ENCODE data around the gene RAB22A.

RAB22A gene

GRCh38 chr20:58384821-58385220 is 75.3 kb downstream of the RAB22A start:
- no peak for DNase-seq (ENCODE audit: low read depth in 2 of 3, low spot score in 1 of 3)

GRCh38 chr20:58388028-58388601 is 78.6 kb downstream of the RAB22A start:
- DNase-seq (ENCODE audit: low read depth in 2 of 3, low spot score in 1 of 3) = no peak

- peak; percentile 93 to 96 (median 94) for DNase-seq (ENCODE audit: low read depth in 2 of 3, low spot score in 1 of 3)
Observed at GRCh38 chr20:58388882-58389323, 79.4 kb downstream of the RAB22A start, which contains the start of gene VAPB. Gene VAPB, plus strand, starts transcription at chr20:58389229. Its CDS starts 231 bp downstream, at chr20:58389460.

GRCh38 chr20:58389324-58389967 is 79.9 kb downstream of the RAB22A start:
- DNase-seq (ENCODE audit: low read depth in 2 of 3, low spot score in 1 of 3) = peak in 2 of 3 donors; percentile 5 to 6

GRCh38 chr20:58389968-58390658 is 80.6 kb downstream of the RAB22A start:
- no peak for DNase-seq (ENCODE audit: low read depth in 2 of 3, low spot score in 1 of 3)

- no peak for DNase-seq (ENCODE audit: low read depth in 2 of 3, low spot score in 1 of 3)
Observed at GRCh38 chr20:58390659-58391035, 81.1 kb downstream of the RAB22A start.

GRCh38 chr20:58392286-58392685 is 82.8 kb downstream of the RAB22A start:
- no peak for DNase-seq (ENCODE audit: low read depth in 2 of 3, low spot score in 1 of 3)

GRCh38 chr20:58393299-58393698 is 83.8 kb downstream of the RAB22A start:
- no peak for DNase-seq (ENCODE audit: low read depth in 2 of 3, low spot score in 1 of 3)

- DNase-seq (ENCODE audit: low read depth in 2 of 3, low spot score in 1 of 3) = no peak
Observed at GRCh38 chr20:58394801-58395200, 85.3 kb downstream of the RAB22A start.

- DNase-seq (ENCODE audit: low read depth in 2 of 3, low spot score in 1 of 3) = no peak
Observed at GRCh38 chr20:58395604-58396003, 86.1 kb downstream of the RAB22A start.

- DNase-seq (ENCODE audit: low read depth in 2 of 3, low spot score in 1 of 3) = no peak
Observed at GRCh38 chr20:58397429-58397828, 87.9 kb downstream of the RAB22A start.

GRCh38 chr20:58398254-58398653 is 88.7 kb downstream of the RAB22A start:
- no peak for DNase-seq (ENCODE audit: low read depth in 2 of 3, low spot score in 1 of 3)

GRCh38 chr20:58399926-58400325 is 90.4 kb downstream of the RAB22A start:
- DNase-seq (ENCODE audit: low read depth in 2 of 3, low spot score in 1 of 3) = no peak

- no peak for DNase-seq (ENCODE audit: low read depth in 2 of 3, low spot score in 1 of 3)
Observed at GRCh38 chr20:58401162-58401561, 91.6 kb downstream of the RAB22A start.

GRCh38 chr20:58402305-58402704 is 92.8 kb downstream of the RAB22A start:
- DNase-seq (ENCODE audit: low read depth in 2 of 3, low spot score in 1 of 3) = no peak

- DNase-seq (ENCODE audit: low read depth in 2 of 3, low spot score in 1 of 3) = no peak
Observed at GRCh38 chr20:58402827-58403226, 93.3 kb downstream of the RAB22A start.

GRCh38 chr20:58403272-58403671 is 93.8 kb downstream of the RAB22A start:
- no peak for DNase-seq (ENCODE audit: low read depth in 2 of 3, low spot score in 1 of 3)

- no peak for DNase-seq (ENCODE audit: low read depth in 2 of 3, low spot score in 1 of 3)
Observed at GRCh38 chr20:58405504-58406291, 96.2 kb downstream of the RAB22A start.

GRCh38 chr20:58406422-58407001 is 97.0 kb downstream of the RAB22A start:
- DNase-seq (ENCODE audit: low read depth in 2 of 3, low spot score in 1 of 3) = no peak

- no peak for DNase-seq (ENCODE audit: low read depth in 2 of 3, low spot score in 1 of 3)
Observed at GRCh38 chr20:58407201-58407873, 97.8 kb downstream of the RAB22A start.

Data from stimulated activated CD4-positive, alpha-beta T cell treated with anti-CD3 and anti-CD28 coated beads, Interleukin-12 subunit alpha, Interleukin-12 subunit beta, amount 100 ng/mL, for 48 hours (primary cell).